Sigmoid colon (tissue), 4 donors: ENCODE data around the gene GPN3.
"Not testable (repeated sequence)": the region's sequence is repeated elsewhere in the genome, so short reads cannot be mapped to it uniquely, and the experiment has no call there.

Source experiments
- CTCF ChIP-seq, 4 experiments: fragments of 450-650 bp in 3 of 4; fragments of 200-600 bp in 1 of 4; IDR thresholded peaks; one replicate each; pipeline ENCODE4 v1.5.1; 2016 to 2019; ENCODE audit warnings: antibody characterized with exemption in 4 of 4, mild to moderate bottlenecking in 3 of 4, moderate library complexity in 2 of 4
- EP300 ChIP-seq, 4 donors: sonication (generic); formaldehyde crosslinking; IDR thresholded peaks; one replicate each; pipeline ENCODE4 v1.6.1; 2017; ENCODE audit warnings: antibody characterized with exemption in 4 of 4
- POLR2A ChIP-seq, 2 donors: fragments of 450-650 bp; IDR thresholded peaks; one replicate each; pipeline ENCODE4 v1.6.1; 2016; ENCODE audit warnings: antibody characterized with exemption in 2 of 2, mild to moderate bottlenecking in 2 of 2, moderate library complexity in 2 of 2
- POLR2AphosphoS5 ChIP-seq, 4 donors: sonication (generic); formaldehyde crosslinking; IDR thresholded peaks; one replicate each; pipeline ENCODE4 v1.6.1; 2017; ENCODE audit warnings: antibody characterized with exemption in 4 of 4

GRCh38 chr12:110420644-110421043 lies 47.4 kb downstream of the GPN3 start:
- not testable (repeated sequence) for TF ChIP-seq CTCF, POLR2AphosphoS5, POLR2A, EP300 (IDR thresholded peaks at IDR 0.05)
